H1 (cell line): ENCODE data around the gene EEF1G. TPM values are rescaled to one million over a fixed set of nuclear protein-coding genes. Genes with fewer than 3 reads are reported as not detected.

Experiments used
- CTCF ChIA-PET: fragments of 300-600 bp; sonication (Branson Sonifier 250); formaldehyde crosslinking; loops from one replicate; lab custom pipeline; 2021; ENCODE audit not compliant: partially characterized antibody; lab: Charles Lee
- POLR2A ChIA-PET: fragments of 300-600 bp; sonication (Branson Sonifier 250); formaldehyde crosslinking; loops from one replicate; lab custom pipeline; 2021; ENCODE audit warnings: inconsistent platforms; ENCODE audit not compliant: partially characterized antibody; lab: Charles Lee
- DNase-seq, 2 experiments: peaks; one replicate each; pipeline versions ENCODE4 v3.0.0 to v3.0.0-alpha.2; 2010 to 2022; ENCODE audit warnings: low spot score in 2 of 2, low read depth in 1 of 2, mixed read lengths in 1 of 2
- FAIRE-seq: peaks from 2 replicates; lab custom pipeline; 2011; peaks lifted over from hg19 to GRCh38; lab: Jason Lieb, UNC
- H2AFZ ChIP-seq: 2 replicates; pipeline ENCODE4 v1.8.1; 2012; ENCODE audit warnings: low read length, inconsistent platforms
- H2AK5ac ChIP-seq: 2 replicates; pipeline ENCODE4 v1.6.1; 2013; ENCODE audit warnings: low read depth, low read length
- H2BK120ac ChIP-seq: replicated peaks from 2 replicates; pipeline ENCODE3; 2013; ENCODE audit warnings: low read depth, low read length, inconsistent platforms
- H2BK12ac ChIP-seq: 2 replicates; pipeline ENCODE4 v1.6.1; 2013; ENCODE audit warnings: low read depth, low read length
- H2BK15ac ChIP-seq: 2 replicates; pipeline ENCODE4 v1.6.1; 2013; ENCODE audit warnings: low read length
- H2BK20ac ChIP-seq: 2 replicates; pipeline ENCODE4 v1.6.1; 2013; ENCODE audit warnings: low read length
- H2BK5ac ChIP-seq: 2 replicates; pipeline ENCODE4 v1.6.1; 2013; ENCODE audit warnings: low read depth, low read length
- H3K14ac ChIP-seq: 2 replicates; pipeline ENCODE4 v1.6.1; 2013; ENCODE audit warnings: inconsistent platforms; ENCODE audit not compliant: insufficient read length
- H3K18ac ChIP-seq: 2 replicates; pipeline ENCODE4 v1.6.1; 2013; ENCODE audit warnings: low read length; ENCODE audit errors: extremely low read depth
- H3K23ac ChIP-seq: 2 replicates; pipeline ENCODE4 v1.6.1; 2013; ENCODE audit warnings: inconsistent platforms; ENCODE audit not compliant: insufficient read length
- H3K23me2 ChIP-seq: 2 replicates; pipeline ENCODE4 v1.6.1; 2013; ENCODE audit warnings: low read depth, low read length
- H3K27ac ChIP-seq: 2 replicates; pipeline ENCODE4 v1.6.1; 2011; ENCODE audit warnings: low read depth, low read length, inconsistent platforms
- H3K27me3 ChIP-seq, 4 experiments: replicated peaks in 1 of 4; 1 replicate in 1 of 4; 2 replicates in 3 of 4; pipeline versions ENCODE4 v1.6.1 to v1.8.1; 2011 to 2013; ENCODE audit warnings: low read length in 3 of 4, mild to moderate bottlenecking in 3 of 4, inconsistent platforms in 2 of 4, mixed read lengths in 2 of 4, moderate library complexity in 1 of 4; ENCODE audit not compliant: control insufficient read depth in 3 of 4, insufficient read depth in 3 of 4; ENCODE audit errors: extremely low read depth in 1 of 4
- H3K36me3 ChIP-seq, 4 experiments: 2 replicates each; pipeline versions ENCODE4 v1.6.1 to v1.8.1; 2011 to 2013; ENCODE audit warnings: mild to moderate bottlenecking in 4 of 4, low read length in 3 of 4, moderate library complexity in 2 of 4, control low read depth in 1 of 4, inconsistent platforms in 1 of 4; ENCODE audit not compliant: insufficient read depth in 4 of 4, control insufficient read depth in 2 of 4
- H3K4ac ChIP-seq: replicated peaks from 2 replicates; pipeline ENCODE3; 2013; ENCODE audit warnings: low read length, low read depth, mixed read lengths, inconsistent platforms; ENCODE audit not compliant: insufficient read length
- H3K4me1 ChIP-seq, 4 experiments: replicated peaks in 1 of 4; 1 replicate in 1 of 4; 2 replicates in 3 of 4; pipeline versions ENCODE4 v1.6.1 to v1.8.1; 2011 to 2013; ENCODE audit warnings: low read length in 3 of 4, inconsistent platforms in 2 of 4, mixed read lengths in 1 of 4; ENCODE audit not compliant: insufficient read depth in 4 of 4, control insufficient read depth in 3 of 4
- H3K4me2 ChIP-seq, 2 experiments: 2 replicates each; pipeline versions ENCODE4 v1.6.1 to v1.8.1; 2011 to 2013; ENCODE audit warnings: low read depth in 2 of 2, low read length in 2 of 2, control low read depth in 1 of 2, inconsistent platforms in 1 of 2, mild to moderate bottlenecking in 1 of 2; ENCODE audit not compliant: insufficient read depth in 1 of 2
- H3K4me3 ChIP-seq, 4 experiments: fragments of 200-600, 300-600 bp in 1 of 4; sonication (generic), shearing (Covaris generic), sonication (Bioruptor Twin) in 1 of 4; 2 replicates each; pipeline versions ENCODE4 v1.5.1 to v1.8.1; 2011 to 2016; ENCODE audit warnings: low read length in 4 of 4, low read depth in 3 of 4, control low read depth in 2 of 4, inconsistent platforms in 2 of 4, mild to moderate bottlenecking in 2 of 4, mixed read lengths in 1 of 4, moderate library complexity in 1 of 4; ENCODE audit not compliant: insufficient read depth in 2 of 4; ENCODE audit errors: extremely low read depth in 1 of 4
- H3K56ac ChIP-seq: replicated peaks from 2 replicates; pipeline ENCODE3; 2013; ENCODE audit warnings: low read depth, mild to moderate bottlenecking, mixed read lengths, low read length, inconsistent platforms; ENCODE audit not compliant: insufficient read length
- H3K79me1 ChIP-seq: 2 replicates; pipeline ENCODE4 v1.6.1; 2013; ENCODE audit warnings: low read depth, low read length, control low read depth
- H3K79me2 ChIP-seq, 2 experiments: 2 replicates each; pipeline versions ENCODE4 v1.6.1 to v1.8.1; 2012 to 2013; ENCODE audit warnings: low read length in 2 of 2, mild to moderate bottlenecking in 2 of 2, inconsistent platforms in 1 of 2; ENCODE audit not compliant: insufficient read depth in 2 of 2, control insufficient read depth in 1 of 2
- H3K9ac ChIP-seq, 4 experiments: replicated peaks in 1 of 4; 1 replicate in 1 of 4; 2 replicates in 3 of 4; pipeline versions ENCODE4 v1.6.1 to v1.8.1; 2011 to 2013; ENCODE audit warnings: low read depth in 3 of 4, low read length in 3 of 4, control low read depth in 2 of 4, mild to moderate bottlenecking in 2 of 4, moderate library complexity in 2 of 4, inconsistent platforms in 1 of 4; ENCODE audit errors: extremely low read depth in 1 of 4
- H3K9me3 ChIP-seq, 2 experiments: 2 replicates each; pipeline versions ENCODE4 v1.6.1 to v1.8.1; 2012 to 2013; ENCODE audit warnings: mild to moderate bottlenecking in 2 of 2, moderate library complexity in 2 of 2, control low read depth in 1 of 2, inconsistent platforms in 1 of 2, low read depth in 1 of 2, low read length in 1 of 2, mixed read lengths in 1 of 2; ENCODE audit not compliant: insufficient read depth in 2 of 2
- H4K20me1 ChIP-seq, 2 experiments: replicated peaks in 1 of 2; 2 replicates each; pipeline versions ENCODE3 to v1.8.1; 2011 to 2013; ENCODE audit warnings: inconsistent platforms in 2 of 2, low read length in 2 of 2, mild to moderate bottlenecking in 1 of 2; ENCODE audit not compliant: insufficient read depth in 2 of 2, control insufficient read depth in 1 of 2
- H4K5ac ChIP-seq: 2 replicates; pipeline ENCODE4 v1.6.1; 2013; ENCODE audit warnings: low read length, low read depth, mixed read lengths, inconsistent platforms; ENCODE audit not compliant: insufficient read length
- H4K8ac ChIP-seq: 2 replicates; pipeline ENCODE4 v1.8.0; 2013; ENCODE audit warnings: mild to moderate bottlenecking, moderate library complexity, low read length, inconsistent platforms; ENCODE audit not compliant: insufficient read depth; ENCODE audit errors: extremely low read depth
- H4K91ac ChIP-seq: replicated peaks from 2 replicates; pipeline ENCODE3; 2013; ENCODE audit warnings: low read length, mixed read lengths, inconsistent platforms; ENCODE audit not compliant: insufficient read length
- CREB1 ChIP-seq: IDR thresholded peaks from 2 replicates; pipeline ENCODE4 v1.6.1; 2012; ENCODE audit warnings: inconsistent platforms
- POU5F1 ChIP-seq: IDR thresholded peaks from 2 replicates; pipeline ENCODE4 v1.6.1; 2011; ENCODE audit warnings: low read depth, mild to moderate bottlenecking, low read length, moderate library complexity
- RAD21 ChIP-seq, 2 experiments: IDR thresholded peaks in 1 of 2; conservative IDR thresholded peaks in 1 of 2; 2 replicates each; pipeline ENCODE4 v1.6.1; 2011; ENCODE audit warnings: low read depth in 2 of 2, low read length in 2 of 2, improper control_type of control experiment in 1 of 2, inconsistent platforms in 1 of 2, mild to moderate bottlenecking in 1 of 2, moderate library complexity in 1 of 2
- RBBP5 ChIP-seq: IDR thresholded peaks from 2 replicates; pipeline ENCODE4 v1.7.1; 2012; ENCODE audit warnings: low read depth, mild to moderate bottlenecking, inconsistent platforms, low read length, moderate library complexity, borderline replicate concordance
- SIRT6 ChIP-seq: IDR thresholded peaks from one replicate; pipeline ENCODE4 v1.7.1; 2012; ENCODE audit warnings: low read length, inconsistent platforms
- SP4 ChIP-seq: IDR thresholded peaks from 2 replicates; pipeline ENCODE4 v1.6.1; 2012; ENCODE audit warnings: low read length, inconsistent platforms
- SRF ChIP-seq: IDR thresholded peaks from 2 replicates; pipeline ENCODE4 v1.6.1; 2011; ENCODE audit warnings: mild to moderate bottlenecking, low read depth, low read length, moderate library complexity
- SUZ12 ChIP-seq: fragments of 200-600 bp; sonication (generic); IDR thresholded peaks from 2 replicates; pipeline ENCODE4 v1.6.1; 2012; ENCODE audit warnings: mild to moderate bottlenecking, inconsistent platforms, low read length, moderate library complexity, mixed read lengths
- YY1 ChIP-seq: IDR thresholded peaks from 2 replicates; pipeline ENCODE4 v1.6.1; 2011; ENCODE audit warnings: low read depth, mild to moderate bottlenecking, low read length
- WGBS, 2 experiments: shearing (Covaris generic) in 1 of 2; methylation state at CpG; one replicate each; pipeline versions ENCODE4 v1.1.6 to v1.1.7; 2013 to 2015; ENCODE audit warnings: low lambda C conversion rate in 2 of 2, mixed read lengths in 2 of 2, inconsistent platforms in 1 of 2, low coverage in 1 of 2, missing lambda C conversion rate in 1 of 2; ENCODE audit not compliant: insufficient replicate concordance in 2 of 2, insufficient coverage in 1 of 2, insufficient read length in 1 of 2; ENCODE audit errors: extremely low coverage in 1 of 2, missing lambda C conversion rate in 1 of 2; 5-methylcytosine and 5-hydroxymethylcytosine counted together
- polyA plus RNA-seq, 7 experiments: library from polyadenylated mRNA; depleted of rRNA in 3 of 7; stranded (reverse) in 5 of 7; unstranded in 2 of 7; fragments of >200 nt in 5 of 7; fragments of 200-250 nt in 2 of 7; gene quantifications; 1 replicate in 5 of 7; 2 replicates in 1 of 7; 4 replicates in 1 of 7; pipeline versions ENCODE4 v1.2.1 to v1.2.3, GENCODE V29; 2011 to 2013; ENCODE audit warnings: missing spikeins in 2 of 7, mixed read lengths in 2 of 7
- total RNA-seq: library from RNA; stranded (reverse); fragmentation: NEBNext Ultra II Directional; extraction: Animal tissue kit (Norgen Biotek cat#: 25700); gene quantifications from 2 replicates; pipeline ENCODE4 v1.2.1, GENCODE V29; 2021
- TF ChIP-seq, protein P1 (sequence below): IDR thresholded peaks from 2 replicates; pipeline ENCODE4 v1.6.1; 2012; ENCODE audit warnings: low read length, inconsistent platforms

EEF1G gene
- total and polyA plus RNA-seq, 2 of the 8 experiments (the other 6 are each of a cell fraction or from before 2014, with no cell fraction given): 1,627 to 1,996 TPM

DNA sequence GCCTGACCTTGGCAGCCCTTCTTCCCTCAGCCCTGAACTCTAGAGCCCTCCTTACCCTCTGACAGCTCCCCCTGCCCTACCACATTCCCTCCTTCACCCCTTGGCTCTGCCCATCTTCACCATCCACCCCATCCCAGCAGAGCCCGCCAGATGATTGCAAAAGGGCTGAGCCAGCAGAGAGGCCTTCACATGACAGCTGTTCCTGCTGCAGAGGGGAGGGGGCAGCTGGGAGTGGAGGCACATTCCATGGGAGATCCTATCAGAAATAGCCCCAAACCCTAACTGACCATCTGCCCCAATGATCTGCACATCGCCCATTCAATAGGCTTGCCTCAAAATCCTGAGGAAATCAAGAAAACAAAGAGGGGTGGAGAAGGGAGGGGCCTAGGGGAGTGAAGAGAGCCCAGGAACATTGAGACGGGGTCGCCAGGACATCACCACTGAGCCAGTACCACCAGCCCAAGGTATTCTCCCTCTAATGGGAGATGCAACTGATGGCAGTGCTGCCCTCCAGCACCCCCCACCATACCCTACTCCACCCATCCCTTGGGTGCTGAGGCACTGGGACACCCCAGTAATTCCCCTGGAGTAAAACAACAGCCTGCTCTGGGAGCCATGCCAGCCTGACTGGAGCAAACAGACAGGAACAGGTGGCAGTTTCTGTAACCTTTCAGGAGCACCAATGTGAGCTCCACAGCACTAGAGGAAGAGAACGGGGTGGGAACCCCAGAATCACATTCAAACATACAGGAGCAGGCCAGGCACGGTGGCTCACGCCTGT, 19.1 kb downstream of the EEF1G start:
- Histone ChIP-seq H3K4ac (no peak overlapping the region), H2BK20ac (no peak overlapping the region), H3K9ac (peak overlapping the region in 1 of 4 experiments; percentile 27; a peak in 1 of 7 replicates), H3K23ac (no peak overlapping the region), H3K79me2 (0 out of 4 replicates have a peak, but pooled peaks cover 0 to under 1% of the 10 kb centered on the region in 2 experiments), H3K14ac (no peak overlapping the region), H3K4me1 (peaks cover 20 to 53% (median 33%) of the 10 kb centered on the region in 4 experiments), H2BK5ac (no peak overlapping the region), H3K23me2 (peaks cover 2% of the 10 kb centered on the region; the same call in 1 of the 2 replicates), H3K18ac (0 out of 2 replicates have a peak overlapping the region, but pooled peaks have one; percentile 53), H2BK12ac (peak overlapping the region; percentile 93), H2BK120ac (no peak overlapping the region), H3K27me3 (peaks cover 0 to under 1% (median under 1%) of the 10 kb centered on the region in 4 experiments; a peak in 3 of 7 replicates), H4K8ac (no peak overlapping the region), H2AK5ac (peak overlapping the region; percentile 20; the same call in 1 of the 2 replicates), H3K9me3 (no peaks in the 10 kb centered on the region), H3K4me2 (peak overlapping the region in 1 of 2 experiments; percentile 96; a peak in 2 of 4 replicates), H4K91ac (no peak overlapping the region), H3K4me3 (no peak overlapping the region), H3K79me1 (0 out of 2 replicates have a peak, but pooled peaks cover 3% of the 10 kb centered on the region), H4K5ac (no peak overlapping the region), H2BK15ac (no peak overlapping the region), H2AFZ (no peak overlapping the region), H3K27ac (no peak overlapping the region), H4K20me1 (peaks cover 5 to 23% of the 10 kb centered on the region in 2 experiments), H3K36me3 (peaks cover 9 to 26% (median 16%) of the 10 kb centered on the region in 4 experiments), H3K56ac (no peak overlapping the region)
- POLR2A ChIA-PET: interaction anchor here (0.9 to 20.3 kb wide), 7 partner anchors 12 to 130 kb away, joined by 3 to 336 read pairs (median 7); partner anchors contain the start of genes C11orf98, CSKMT, EEF1G and TUT1
- FAIRE-seq: no peak
- WGBS, 2 experiments: 91% methylated on average over 7 of the region's 7 CpGs; no CpG with 5 or more reads in 1 of the 2 experiments
- DNase-seq: no peak
- CTCF ChIA-PET: interaction anchor here (0.7 to 10.9 kb wide), 8 partner anchors 11 to 162 kb away, joined by 3 to 161 read pairs (median 6); no protein-coding TSS in a partner anchor
- TF ChIP-seq SP4 (no peak), RBBP5 (no peak), CREB1 (no peak), SRF (no peak), YY1 (no peak), POU5F1 (no peak), SIRT6 (no peak), RAD21 (IDR thresholded peaks at IDR 0.05 in 1 of 2, conservative IDR thresholded peaks at IDR 0.05 in 1 of 2; ENCODE audit: low read depth in 2 of 2, low read length in 2 of 2) (no peak), SUZ12 (no peak)
- TF ChIP-seq, protein P1, sequence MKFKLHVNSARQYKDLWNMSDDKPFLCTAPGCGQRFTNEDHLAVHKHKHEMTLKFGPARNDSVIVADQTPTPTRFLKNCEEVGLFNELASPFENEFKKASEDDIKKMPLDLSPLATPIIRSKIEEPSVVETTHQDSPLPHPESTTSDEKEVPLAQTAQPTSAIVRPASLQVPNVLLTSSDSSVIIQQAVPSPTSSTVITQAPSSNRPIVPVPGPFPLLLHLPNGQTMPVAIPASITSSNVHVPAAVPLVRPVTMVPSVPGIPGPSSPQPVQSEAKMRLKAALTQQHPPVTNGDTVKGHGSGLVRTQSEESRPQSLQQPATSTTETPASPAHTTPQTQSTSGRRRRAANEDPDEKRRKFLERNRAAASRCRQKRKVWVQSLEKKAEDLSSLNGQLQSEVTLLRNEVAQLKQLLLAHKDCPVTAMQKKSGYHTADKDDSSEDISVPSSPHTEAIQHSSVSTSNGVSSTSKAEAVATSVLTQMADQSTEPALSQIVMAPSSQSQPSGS: no peak
